Endothelial cell of umbilical vein (primary cell): ENCODE measurements around the gene DACT1. TPM values are rescaled to one million over a fixed set of nuclear protein-coding genes. Genes with fewer than 3 reads are reported as not detected.

Experiments
- BruUV-seq: library from RNA; stranded (reverse); fragments of 400-500 nt; replicated peaks from 2 replicates; lab custom pipeline; 2021; lab: Mats Ljungman, UMichigan
- CTCF ChIA-PET: fragments of 300-600, 350-600 bp; sonication (Branson Sonifier 250); formaldehyde crosslinking; loops from one replicate; lab custom pipeline; 2021; ENCODE audit warnings: antibody characterized with exemption, inconsistent platforms; lab: Charles Lee
- POLR2A ChIA-PET: fragments of 300-600, 350-600 bp; sonication (Branson Sonifier 250); formaldehyde crosslinking; loops from one replicate; lab custom pipeline; 2021; ENCODE audit warnings: antibody characterized with exemption, inconsistent platforms; lab: Charles Lee
- DNase-seq: peaks from one replicate; pipeline ENCODE4 v3.0.0-alpha.2; 2011; ENCODE audit warnings: low read depth, low spot score
- FAIRE-seq: peaks from 2 replicates; lab custom pipeline; 2011; peaks lifted over from hg19 to GRCh38; lab: Jason Lieb, UNC
- H2AFZ ChIP-seq: 2 replicates; pipeline ENCODE4 v1.6.0; 2012; ENCODE audit warnings: low read depth, low read length, control low read depth, inconsistent platforms
- H3K27ac ChIP-seq: 2 replicates; pipeline ENCODE4 v1.5.1; 2011; ENCODE audit warnings: low read depth, mild to moderate bottlenecking, control low read depth, low read length, moderate library complexity; ENCODE audit not compliant: insufficient read depth
- H3K27me3 ChIP-seq, 2 experiments: 2 replicates each; pipeline versions ENCODE4 v1.6.0 to v1.6.1; 2011; ENCODE audit warnings: low read length in 2 of 2, mixed read lengths in 1 of 2; ENCODE audit not compliant: control insufficient read depth in 2 of 2, insufficient read depth in 2 of 2
- H3K36me3 ChIP-seq, 2 experiments: 2 replicates in 1 of 2; 3 replicates in 1 of 2; pipeline ENCODE4 v1.5.1; 2011; ENCODE audit warnings: low read length in 2 of 2, mild to moderate bottlenecking in 1 of 2, moderate library complexity in 1 of 2; ENCODE audit not compliant: control insufficient read depth in 2 of 2, insufficient read depth in 2 of 2; ENCODE audit errors: extremely low read depth in 1 of 2
- H3K4me1 ChIP-seq: 3 replicates; pipeline ENCODE4 v1.5.1; 2011; ENCODE audit warnings: mild to moderate bottlenecking, low read length; ENCODE audit not compliant: control insufficient read depth, insufficient read depth; ENCODE audit errors: extremely low read depth
- H3K4me2 ChIP-seq: 2 replicates; pipeline ENCODE4 v1.6.1; 2011; ENCODE audit warnings: low read length, control low read depth, mixed read lengths; ENCODE audit not compliant: insufficient read depth
- H3K4me3 ChIP-seq, 3 experiments: fragments of 200-600 bp in 1 of 3; sonication (generic), shearing (Covaris generic) in 1 of 3; replicated peaks in 1 of 3; 2 replicates each; pipeline ENCODE4 v1.5.1; 2011 to 2016; ENCODE audit warnings: control low read depth in 3 of 3, low read length in 3 of 3, mild to moderate bottlenecking in 2 of 3, inconsistent platforms in 1 of 3, low read depth in 1 of 3, moderate library complexity in 1 of 3; ENCODE audit not compliant: insufficient read depth in 1 of 3
- H3K79me2 ChIP-seq: 2 replicates; pipeline ENCODE4 v1.6.0; 2012; ENCODE audit warnings: low read length, inconsistent platforms; ENCODE audit not compliant: control insufficient read depth, insufficient read depth
- H3K9ac ChIP-seq: replicated peaks from 2 replicates; pipeline ENCODE3; 2011; ENCODE audit warnings: low read length, control low read depth; ENCODE audit not compliant: insufficient read depth; ENCODE audit errors: extremely low read depth
- H3K9me1 ChIP-seq: replicated peaks from 3 replicates; pipeline ENCODE4 v1.6.0; 2011; ENCODE audit warnings: mild to moderate bottlenecking, low read length; ENCODE audit not compliant: control insufficient read depth, insufficient read depth; ENCODE audit errors: extremely low read depth
- H3K9me3 ChIP-seq: replicated peaks from 2 replicates; pipeline ENCODE4 v1.5.1; 2012; ENCODE audit warnings: low read length, inconsistent platforms; ENCODE audit not compliant: control insufficient read depth, insufficient read depth
- H4K20me1 ChIP-seq: replicated peaks from 2 replicates; pipeline ENCODE3; 2011; ENCODE audit warnings: mild to moderate bottlenecking, low read length; ENCODE audit not compliant: control insufficient read depth, insufficient read depth; ENCODE audit errors: extremely low read depth
- CTCF ChIP-seq, 2 donors: IDR thresholded peaks; 1 replicate in 1 of 2; 2 replicates in 1 of 2; pipeline ENCODE4 v1.5.1; 2011; ENCODE audit warnings: low read length in 2 of 2, mild to moderate bottlenecking in 2 of 2, moderate library complexity in 2 of 2, control low read depth in 1 of 2, inconsistent platforms in 1 of 2, low read depth in 1 of 2; ENCODE audit not compliant: insufficient read depth in 1 of 2; ENCODE audit errors: extremely low read depth in 1 of 2
- EZH2 ChIP-seq: IDR thresholded peaks from 2 replicates; pipeline ENCODE4 v1.6.1; 2012; ENCODE audit warnings: borderline replicate concordance, low read depth, mild to moderate bottlenecking, moderate library complexity, low read length, inconsistent platforms; ENCODE audit not compliant: severe bottlenecking
- FOS ChIP-seq: IDR thresholded peaks from 2 replicates; pipeline ENCODE4 v1.6.1; 2011; ENCODE audit warnings: mild to moderate bottlenecking, low read length, moderate library complexity, borderline replicate concordance; ENCODE audit not compliant: insufficient read depth
- GATA2 ChIP-seq: IDR thresholded peaks from 2 replicates; pipeline ENCODE4 v1.7.0; 2011; ENCODE audit warnings: low read depth, mild to moderate bottlenecking, moderate library complexity, mixed read lengths, low read length; ENCODE audit not compliant: insufficient read length, insufficient read depth
- JUN ChIP-seq: IDR thresholded peaks from 2 replicates; pipeline ENCODE4 v1.6.1; 2011; ENCODE audit warnings: borderline replicate concordance, low read depth; ENCODE audit not compliant: insufficient read length, insufficient read depth
- MAX ChIP-seq: IDR thresholded peaks from 2 replicates; pipeline ENCODE4 v1.6.1; 2011; ENCODE audit not compliant: insufficient read depth, insufficient read length
- MYC ChIP-seq: IDR thresholded peaks from one replicate; pipeline ENCODE4 v1.6.1; 2011; ENCODE audit warnings: mild to moderate bottlenecking, low read depth, low read length
- POLR2A ChIP-seq: IDR thresholded peaks from 2 replicates; pipeline ENCODE4 v1.6.1; 2012; ENCODE audit warnings: low read depth, mild to moderate bottlenecking, control low read depth, low read length
- POLR2AphosphoS5 ChIP-seq: IDR thresholded peaks from 2 replicates; pipeline ENCODE4 v1.6.1; 2012; ENCODE audit warnings: low read depth, mild to moderate bottlenecking, control low read depth, low read length, moderate library complexity; ENCODE audit not compliant: insufficient read depth
- dilution Hi-C: fragments of 300-500 bp; cut with MboI; formaldehyde crosslinking; loops from one replicate; pipeline ENCODE4 v1.15.0; 2019; ENCODE audit warnings: low sequenced_read_pairs; ENCODE audit not compliant: extremely low pct_ligation_motif_present
- intact Hi-C: fragments of 100-400 bp; cut with micrococcal nuclease; formaldehyde crosslinking; loops from one replicate; pipeline ENCODE4 v1.10.0; 2022
- polyA plus RNA-seq, 4 experiments: library from polyadenylated mRNA; depleted of rRNA in 3 of 4; stranded (reverse) in 3 of 4; unstranded in 1 of 4; fragments of >200 nt; gene quantifications; 2 replicates each; pipeline versions ENCODE4 v1.2.1 to v1.2.3, GENCODE V29; 2011 to 2012; ENCODE audit warnings: missing spikeins in 1 of 4
- total RNA-seq: library from RNA; stranded (reverse); gene quantifications from 2 replicates; pipeline ENCODE4 v1.2.3, GENCODE V29; 2021

DACT1 gene
- total and polyA plus RNA-seq, 2 donors (not counting 3 experiments of a cell fraction or from before 2014, with no cell fraction given) = 0.21 to 0.27 TPM

GRCh38 chr14:58607952-58608317, 29.8 kb upstream of the DACT1 start:
- Histone ChIP-seq H3K4me3 (no peak overlapping the region), H3K36me3 (no peaks in the 10 kb centered on the region), H3K9me1 (no peaks in the 10 kb centered on the region), H3K9me3 (no peaks in the 10 kb centered on the region), H3K27ac (no peak overlapping the region), H2AFZ (no peak overlapping the region), H4K20me1 (no peaks in the 10 kb centered on the region), H3K4me1 (no peaks in the 10 kb centered on the region), H3K9ac (no peak overlapping the region), H3K27me3 (peaks cover 0 to 2% of the 10 kb centered on the region in 2 experiments), H3K79me2 (no peaks in the 10 kb centered on the region), H3K4me2 (no peak overlapping the region)
- TF ChIP-seq EZH2 = no peak
- ChIA-PET POLR2A (no interaction called here), CTCF (interaction anchor here (1.2 to 1.6 kb wide), 2 partner anchors 107 to 429 kb away, joined by 3 to 4 read pairs; no protein-coding TSS in a partner anchor)
- intact Hi-C loops = no loop called here
- FAIRE-seq (no peak), DNase-seq (no peak)
- dilution Hi-C loops = no loop called here
- BruUV-seq = no TSS peak

GRCh38 chr14:58617619-58618018, 20.1 kb upstream of the DACT1 start:
- no peak overlapping the region for H3K27ac ChIP-seq
- H2AFZ ChIP-seq = no peak overlapping the region
- no peak overlapping the region for H3K4me2 ChIP-seq
- H3K4me3 ChIP-seq = no peak overlapping the region
- no peak for TF ChIP-seq POLR2AphosphoS5
- TF ChIP-seq MAX = no peak
- TF ChIP-seq MYC = no peak
- TF ChIP-seq GATA2 = no peak
- no peak for TF ChIP-seq JUN
- TF ChIP-seq POLR2A = no peak
- no peak for TF ChIP-seq CTCF (IDR thresholded peaks at IDR 0.05; ENCODE audit: extremely low read depth in 1 of 2, insufficient read depth in 1 of 2, low read depth in 1 of 2, low read length in 2 of 2)
- no peak for TF ChIP-seq EZH2
- TF ChIP-seq FOS = no peak
- no peaks in the 10 kb centered on the region for H4K20me1 ChIP-seq
- no peak overlapping the region for H3K9ac ChIP-seq
- peaks cover 1 to 3% of the 10 kb centered on the region in 2 experiments for H3K27me3 ChIP-seq
- CTCF ChIA-PET = no interaction called here
- dilution Hi-C loops = no loop called here
- DNase-seq (no peak), FAIRE-seq (no peak)
- intact Hi-C loops = no loop called here
- POLR2A ChIA-PET = no interaction called here
- no peaks in the 10 kb centered on the region for H3K9me3 ChIP-seq
- no peaks in the 10 kb centered on the region for H3K79me2 ChIP-seq
- H3K4me1 ChIP-seq = no peaks in the 10 kb centered on the region
- H3K36me3 ChIP-seq = no peaks in the 10 kb centered on the region
- BruUV-seq = no TSS peak
- no peaks in the 10 kb centered on the region for H3K9me1 ChIP-seq
